CD4-positive, alpha-beta T cell treated with Interleukin-1 beta for 1 hour (primary cell): ENCODE data around the gene SKAP2.

Source experiments
- DNase-seq, 2 donors: peaks; one replicate each; pipeline ENCODE4 v3.0.0-alpha.2; 2020 to 2022

Gene SKAP2

GRCh38 chr7:26743205-26743604, 121.2 kb downstream of the SKAP2 start:
- DNase-seq = no peak

GRCh38 chr7:26735976-26736600, 128.3 kb downstream of the SKAP2 start:
- DNase-seq = no peak

GRCh38 chr7:26729150-26729775, 135.1 kb downstream of the SKAP2 start:
- DNase-seq = no peak

- no peak for DNase-seq
These were observed 138.3 kb downstream of the SKAP2 start for GRCh38 chr7:26726051-26726450.

GRCh38 chr7:26724795-26725194, 139.6 kb downstream of the SKAP2 start:
- DNase-seq = no peak

GRCh38 chr7:26723129-26723528, 141.3 kb downstream of the SKAP2 start:
- no peak for DNase-seq

GRCh38 chr7:26721450-26721849, 142.9 kb downstream of the SKAP2 start:
- DNase-seq = no peak

GRCh38 chr7:26718063-26718462, 146.3 kb downstream of the SKAP2 start:
- no peak for DNase-seq

GRCh38 chr7:26714438-26714837, 150.0 kb downstream of the SKAP2 start:
- DNase-seq = no peak

GRCh38 chr7:26714006-26714405, 150.4 kb downstream of the SKAP2 start:
- DNase-seq = no peak

GRCh38 chr7:26709210-26709990, 155.0 kb downstream of the SKAP2 start:
- DNase-seq = no peak

- no peak for DNase-seq
These were observed 158.8 kb downstream of the SKAP2 start for GRCh38 chr7:26705567-26705966.

GRCh38 chr7:26704786-26705185, 159.6 kb downstream of the SKAP2 start:
- no peak for DNase-seq

- no peak for DNase-seq
These were observed 160.4 kb downstream of the SKAP2 start for GRCh38 chr7:26704036-26704435.

- no peak for DNase-seq
These were observed 163.5 kb downstream of the SKAP2 start for GRCh38 chr7:26700893-26701292.

- DNase-seq = no peak
These were observed 164.0 kb downstream of the SKAP2 start for GRCh38 chr7:26700386-26700785.

- no peak for DNase-seq
These were observed 164.6 kb downstream of the SKAP2 start for GRCh38 chr7:26699766-26700165.

- DNase-seq = no peak
These were observed 165.6 kb downstream of the SKAP2 start for GRCh38 chr7:26698806-26699205.

- DNase-seq = no peak
These were observed 166.2 kb downstream of the SKAP2 start for GRCh38 chr7:26698194-26698593.

- DNase-seq = no peak
These were observed 167.4 kb downstream of the SKAP2 start for GRCh38 chr7:26696978-26697377.

GRCh38 chr7:26696161-26696560, 168.2 kb downstream of the SKAP2 start:
- DNase-seq = no peak

- no peak for DNase-seq
These were observed 169.7 kb downstream of the SKAP2 start for GRCh38 chr7:26694713-26695112.

GRCh38 chr7:26694141-26694540, 170.2 kb downstream of the SKAP2 start:
- no peak for DNase-seq

GRCh38 chr7:26691886-26692285, 172.5 kb downstream of the SKAP2 start:
- DNase-seq = no peak
